Measurements from ENCODE around the gene CHMP1B. TPM values are rescaled to one million over a fixed set of nuclear protein-coding genes. Genes with fewer than 3 reads are reported as not detected.
"Not testable (repeated sequence)": the region's sequence is repeated elsewhere in the genome, so short reads cannot be mapped to it uniquely, and the experiment has no call there.

CHMP1B gene
- total RNA-seq, 1 experiment from 2014 or later: 22.6 TPM

DNA sequence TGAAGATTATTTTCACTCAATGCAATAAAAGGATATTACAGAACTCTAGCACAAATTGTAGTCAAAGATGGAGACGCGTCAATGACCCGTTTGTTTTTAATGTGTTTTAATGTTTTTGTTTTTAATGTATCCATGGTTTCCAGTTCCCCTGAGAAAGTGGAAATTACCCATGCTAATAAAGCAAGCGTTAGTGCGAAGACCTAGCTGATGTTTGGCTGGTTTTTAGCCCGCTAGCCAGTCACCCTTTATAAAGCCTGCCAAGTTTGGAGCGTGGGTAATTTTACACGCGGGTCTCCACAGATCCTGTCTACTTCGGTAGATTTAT, 430 bp upstream of the CHMP1B start:
- H3K36me3 ChIP-seq (replicated peaks; ENCODE audit: control insufficient read depth, insufficient read depth, low read length): no peaks in the 10 kb centered on the region
- H3K27me3 ChIP-seq (ENCODE audit: control insufficient read depth, insufficient read depth, low read length): no peaks in the 10 kb centered on the region
- peak overlapping the region; percentile 91 for H3K4me3 ChIP-seq (ENCODE audit: insufficient read depth, low read depth, low read length)
- DNase-seq: no peak

DNA sequence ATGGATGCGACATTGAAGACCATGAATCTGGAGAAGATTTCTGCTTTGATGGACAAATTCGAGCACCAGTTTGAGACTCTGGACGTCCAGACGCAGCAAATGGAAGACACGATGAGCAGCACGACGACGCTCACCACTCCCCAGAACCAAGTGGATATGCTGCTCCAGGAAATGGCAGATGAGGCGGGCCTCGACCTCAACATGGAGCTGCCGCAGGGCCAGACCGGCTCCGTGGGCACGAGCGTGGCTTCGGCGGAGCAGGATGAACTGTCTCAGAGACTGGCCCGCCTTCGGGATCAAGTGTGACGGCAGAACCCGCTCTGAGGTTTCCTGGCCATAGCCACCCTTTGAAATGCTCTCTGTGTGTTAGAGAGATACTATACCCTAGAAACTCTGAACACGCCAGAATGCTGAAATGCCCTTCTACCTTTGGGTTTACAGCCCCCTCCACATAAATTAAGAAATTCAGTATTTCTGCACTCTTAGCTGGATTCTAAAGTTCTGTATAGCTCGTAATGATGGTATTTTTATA, 659 bp downstream of the CHMP1B start:
- H3K36me3 ChIP-seq (replicated peaks; ENCODE audit: control insufficient read depth, insufficient read depth, low read length): no peaks in the 10 kb centered on the region
- DNase-seq: no peak
- H3K4me3 ChIP-seq (ENCODE audit: insufficient read depth, low read depth, low read length): peak overlapping the region; percentile 91
- H3K27me3 ChIP-seq (ENCODE audit: control insufficient read depth, insufficient read depth, low read length): no peaks in the 10 kb centered on the region

DNA sequence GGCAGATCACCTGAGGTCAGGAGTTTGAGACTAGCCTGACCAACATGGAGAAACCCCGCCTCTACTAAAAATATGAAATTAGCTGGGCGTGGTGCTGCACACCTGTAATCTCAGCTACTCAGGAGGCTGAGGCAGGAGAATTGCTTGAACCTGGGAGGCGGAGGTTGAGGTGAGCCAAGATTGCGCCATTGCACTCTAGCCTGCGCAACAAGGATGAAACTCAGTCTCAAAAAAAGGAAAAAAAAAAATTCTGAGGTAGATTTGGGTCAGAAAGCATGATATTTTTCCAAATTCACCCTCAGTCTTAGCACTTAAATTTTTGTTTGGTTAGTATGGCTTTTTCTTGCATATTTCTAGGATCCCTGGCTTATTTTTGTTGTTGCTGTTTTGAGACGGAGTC, 3.3 kb downstream of the CHMP1B start:
- DNase-seq; H3K27me3 ChIP-seq (ENCODE audit: control insufficient read depth, insufficient read depth, low read length); H3K4me3 ChIP-seq (ENCODE audit: insufficient read depth, low read depth, low read length); H3K36me3 ChIP-seq (replicated peaks; ENCODE audit: control insufficient read depth, insufficient read depth, low read length): not testable (repeated sequence)

DNA sequence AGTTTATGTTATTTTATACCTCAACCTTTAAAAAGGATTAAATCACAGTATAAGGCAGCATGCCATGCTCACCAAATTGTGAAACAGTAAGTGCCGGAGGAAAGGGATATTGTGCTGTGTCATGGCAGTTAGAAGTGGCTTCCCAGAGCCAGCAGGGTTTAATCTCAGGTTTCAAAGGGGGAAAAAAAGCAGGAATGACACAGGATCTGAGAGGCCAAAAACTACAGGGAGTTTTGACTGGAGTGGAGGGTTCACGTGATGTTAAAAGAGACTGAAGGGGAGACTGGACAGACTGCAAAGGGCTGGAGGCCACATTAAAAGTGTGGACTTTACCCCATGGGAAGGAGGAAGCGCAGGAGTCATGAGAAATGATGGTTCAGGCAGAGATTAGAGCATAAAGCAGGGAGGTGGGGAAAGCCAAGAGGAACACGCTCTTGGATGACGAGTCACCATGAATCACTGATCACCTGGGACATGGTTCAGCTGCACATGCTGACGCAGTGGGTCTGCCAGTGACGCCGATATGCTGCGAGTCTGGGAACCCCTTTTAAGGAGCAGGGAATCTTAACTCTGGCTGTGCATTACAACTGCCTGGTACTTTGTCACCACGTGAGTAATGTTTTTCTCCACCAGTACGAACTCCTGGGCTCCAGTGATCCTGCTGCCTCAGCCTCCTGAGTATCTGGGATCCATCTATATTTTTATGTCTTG, 6.1 kb downstream of the CHMP1B start:
- H3K36me3 ChIP-seq (replicated peaks; ENCODE audit: control insufficient read depth, insufficient read depth, low read length): no peaks in the 10 kb centered on the region
- no peaks in the 10 kb centered on the region for H3K27me3 ChIP-seq (ENCODE audit: control insufficient read depth, insufficient read depth, low read length)
- H3K4me3 ChIP-seq (ENCODE audit: insufficient read depth, low read depth, low read length): no peak overlapping the region
- DNase-seq: peak; percentile 75

DNA sequence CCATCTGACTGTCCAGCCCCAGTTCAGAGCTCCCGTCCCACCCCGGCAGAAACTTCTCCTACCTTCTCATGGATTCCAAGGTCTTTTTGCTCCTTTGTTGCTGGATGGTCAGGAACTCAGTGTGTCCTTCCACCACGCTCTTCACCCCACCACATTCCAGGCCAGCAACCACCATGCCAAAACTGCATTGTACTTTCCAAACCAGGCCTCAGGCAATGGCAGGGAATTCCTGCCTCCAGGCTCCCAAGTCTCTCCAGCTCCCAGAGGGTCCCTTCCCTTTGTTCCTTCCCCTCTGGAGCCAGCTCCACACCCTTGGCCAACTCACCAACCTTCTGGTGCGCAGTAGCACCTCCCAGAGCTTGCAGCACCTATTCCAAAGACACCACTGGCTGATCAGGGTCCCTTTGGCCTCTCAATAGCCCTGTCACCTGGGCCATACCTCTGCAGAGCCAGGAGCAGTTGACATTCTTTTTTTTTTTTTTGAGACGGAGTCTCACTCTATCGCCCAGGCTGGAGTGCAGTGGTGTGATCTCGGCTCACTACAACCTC, 8.1 kb downstream of the CHMP1B start:
- Histone ChIP-seq H3K36me3 (replicated peaks; ENCODE audit: control insufficient read depth, insufficient read depth, low read length) (no peaks in the 10 kb centered on the region), H3K27me3 (ENCODE audit: control insufficient read depth, insufficient read depth, low read length) (no peaks in the 10 kb centered on the region), H3K4me3 (ENCODE audit: insufficient read depth, low read depth, low read length) (no peak overlapping the region)
- DNase-seq: no peak

DNA sequence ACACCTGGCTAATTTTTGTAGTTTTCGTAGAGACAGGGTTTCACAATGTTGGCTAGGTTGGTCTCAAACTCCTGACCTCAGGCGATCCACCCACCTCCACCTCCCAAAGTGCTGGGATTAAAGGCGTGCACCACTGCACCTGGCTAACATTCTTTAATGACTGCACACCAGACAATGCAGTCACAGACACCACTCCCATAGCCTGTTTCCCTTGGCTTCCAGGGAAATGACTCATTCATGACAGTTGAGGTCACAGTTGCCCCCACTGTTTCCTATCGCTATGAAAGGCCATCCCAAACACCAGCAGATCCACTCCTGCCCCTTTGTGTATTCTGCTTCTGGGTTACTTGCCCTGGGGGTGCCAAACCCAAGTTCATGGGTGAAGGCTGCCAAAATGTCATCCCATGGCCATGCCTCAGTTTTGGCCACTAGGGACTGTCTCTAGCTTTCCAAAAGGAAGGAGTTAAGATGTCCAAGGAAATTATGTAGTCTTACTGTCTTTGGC, 8.7 kb downstream of the CHMP1B start:
- Histone ChIP-seq H3K4me3 (ENCODE audit: insufficient read depth, low read depth, low read length) (no peak overlapping the region), H3K36me3 (replicated peaks; ENCODE audit: control insufficient read depth, insufficient read depth, low read length) (no peaks in the 10 kb centered on the region), H3K27me3 (ENCODE audit: control insufficient read depth, insufficient read depth, low read length) (no peaks in the 10 kb centered on the region)
- no peak for DNase-seq

DNA sequence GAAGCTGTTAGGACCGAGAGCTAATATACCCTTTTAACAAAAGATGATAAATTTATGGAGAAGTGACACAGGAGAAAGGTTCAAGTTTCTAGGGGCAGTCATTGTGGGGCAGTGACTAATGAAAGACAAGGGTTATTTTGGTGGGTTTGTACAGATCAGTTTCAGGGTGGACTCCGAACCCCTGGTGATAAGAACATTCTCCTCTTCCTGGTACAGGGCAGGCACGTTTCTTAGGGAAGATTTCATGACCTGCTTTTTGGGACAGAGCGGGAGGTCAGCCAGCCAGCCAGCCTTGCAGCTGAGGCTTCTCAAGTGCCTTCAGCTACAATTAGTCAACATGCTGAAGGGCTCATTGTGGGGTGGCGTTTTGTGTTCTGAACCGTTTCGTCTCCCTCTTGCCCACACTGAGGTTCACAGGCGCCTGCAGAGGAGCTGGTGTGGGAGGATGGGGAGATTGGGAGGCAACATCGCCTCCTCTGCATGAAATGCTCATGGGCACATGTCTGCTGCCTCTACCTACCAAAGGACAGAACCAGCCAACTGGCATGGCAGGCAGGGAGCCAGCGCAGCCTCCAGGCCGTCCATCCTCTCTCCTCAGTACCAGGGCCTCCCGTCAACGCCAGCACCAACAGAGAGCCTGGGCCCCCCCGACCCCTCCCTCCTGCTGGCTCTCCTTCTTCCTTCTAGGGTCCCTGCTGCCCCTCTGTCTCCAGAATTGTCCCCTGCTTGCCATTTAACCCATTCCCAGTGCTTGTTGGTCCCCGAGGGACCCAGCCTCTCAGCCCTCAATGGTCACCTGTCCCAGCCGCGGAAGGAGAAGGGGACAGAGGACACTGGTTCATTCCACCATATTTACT, 9.6 kb downstream of the CHMP1B start:
- DNase-seq: no peak
- Histone ChIP-seq H3K36me3 (replicated peaks; ENCODE audit: control insufficient read depth, insufficient read depth, low read length) (no peaks in the 10 kb centered on the region), H3K27me3 (ENCODE audit: control insufficient read depth, insufficient read depth, low read length) (no peaks in the 10 kb centered on the region), H3K4me3 (ENCODE audit: insufficient read depth, low read depth, low read length) (no peak overlapping the region)

DNA sequence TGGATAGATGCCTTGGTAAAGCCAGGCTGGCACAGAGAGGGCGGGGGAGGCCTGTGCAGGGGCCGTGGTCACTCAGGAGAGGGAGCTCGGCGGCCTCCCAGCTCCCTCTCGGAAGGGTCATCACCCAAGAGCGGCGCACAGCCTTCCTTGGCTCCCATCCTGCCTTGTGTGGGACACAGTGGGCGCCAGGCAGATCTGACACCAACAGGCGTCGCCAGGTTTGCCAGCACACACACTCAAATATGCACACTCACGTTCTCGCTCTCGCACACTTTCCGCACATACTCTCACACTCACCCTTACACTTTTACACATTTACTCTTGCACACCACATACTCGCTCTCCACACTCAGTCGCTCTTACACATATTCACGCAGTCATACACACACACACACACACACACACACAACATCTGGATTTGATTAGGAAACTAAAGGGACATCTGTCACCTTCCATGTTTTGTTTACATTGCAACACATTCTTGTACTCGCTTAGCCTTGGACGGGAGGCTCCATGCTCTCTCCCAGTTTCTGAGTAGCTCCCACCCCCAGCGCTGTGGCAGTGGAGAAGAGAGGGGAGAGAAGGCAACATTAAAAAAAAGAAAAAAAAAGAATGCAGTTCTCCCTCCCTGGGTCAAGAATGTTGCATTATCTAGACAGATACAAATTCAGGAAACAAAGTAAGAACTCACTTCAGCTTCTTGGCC, 10.5 kb downstream of the CHMP1B start:
- DNase-seq: no peak
- Histone ChIP-seq H3K27me3 (ENCODE audit: control insufficient read depth, insufficient read depth, low read length) (no peaks in the 10 kb centered on the region), H3K36me3 (replicated peaks; ENCODE audit: control insufficient read depth, insufficient read depth, low read length) (no peaks in the 10 kb centered on the region), H3K4me3 (ENCODE audit: insufficient read depth, low read depth, low read length) (no peak overlapping the region)

DNA sequence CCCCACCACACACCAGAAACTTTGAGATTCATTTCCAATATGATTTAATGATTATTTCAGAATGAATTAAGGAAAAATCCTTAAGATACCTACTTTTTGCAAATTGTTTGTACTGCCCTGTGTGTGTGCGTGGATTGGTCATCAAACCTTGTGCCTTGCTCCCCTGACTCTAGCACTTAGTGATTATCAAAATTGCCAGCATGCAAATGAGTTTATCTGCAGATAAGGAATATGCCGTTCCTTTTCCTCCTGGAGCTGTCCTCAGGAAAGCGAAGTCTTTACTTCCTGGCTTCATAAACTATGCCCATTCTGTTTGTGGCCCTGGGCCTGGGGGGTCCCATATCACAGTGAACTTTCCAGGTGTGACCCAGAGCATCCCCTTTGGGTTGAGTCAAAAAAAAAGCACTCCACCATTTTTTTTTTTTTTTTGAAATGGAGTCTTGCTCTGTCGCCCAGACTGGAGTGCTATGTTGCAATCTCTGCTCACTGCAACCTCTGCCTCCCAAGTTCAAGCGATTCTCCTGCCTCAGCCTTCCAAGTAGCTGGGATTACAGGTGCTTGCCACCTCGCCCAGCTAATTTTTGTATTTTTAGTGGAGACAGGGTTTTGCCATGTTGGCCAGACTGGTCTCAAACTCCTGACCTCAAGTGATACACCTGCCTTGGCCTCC, 11.4 kb downstream of the CHMP1B start:
- no peak for DNase-seq
- H3K4me3 ChIP-seq (ENCODE audit: insufficient read depth, low read depth, low read length): no peak overlapping the region
- H3K27me3 ChIP-seq (ENCODE audit: control insufficient read depth, insufficient read depth, low read length): no peaks in the 10 kb centered on the region
- no peaks in the 10 kb centered on the region for H3K36me3 ChIP-seq (replicated peaks; ENCODE audit: control insufficient read depth, insufficient read depth, low read length)

DNA sequence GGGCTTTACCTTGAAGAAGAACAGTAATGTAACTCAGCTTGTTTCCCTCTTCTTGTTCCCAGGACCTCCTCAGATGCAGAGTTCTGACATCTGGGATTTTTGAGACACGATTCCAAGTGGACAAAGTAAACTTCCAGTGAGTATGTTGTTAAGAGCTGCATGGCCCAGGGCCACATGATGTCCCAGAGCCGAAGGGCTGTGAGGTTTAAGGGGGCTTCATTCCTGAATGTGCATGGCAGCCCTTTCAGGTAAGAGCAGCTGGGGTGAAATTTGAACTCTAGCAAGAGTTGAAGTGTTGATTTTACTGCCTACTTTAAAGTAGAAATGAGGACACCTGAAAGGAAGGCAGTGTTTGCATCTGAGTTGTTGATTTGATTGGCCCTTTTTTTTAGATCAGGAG, 13.3 kb downstream of the CHMP1B start:
- no peaks in the 10 kb centered on the region for H3K27me3 ChIP-seq (ENCODE audit: control insufficient read depth, insufficient read depth, low read length)
- no peak overlapping the region for H3K4me3 ChIP-seq (ENCODE audit: insufficient read depth, low read depth, low read length)
- no peak for DNase-seq
- H3K36me3 ChIP-seq (replicated peaks; ENCODE audit: control insufficient read depth, insufficient read depth, low read length): no peaks in the 10 kb centered on the region

DNA sequence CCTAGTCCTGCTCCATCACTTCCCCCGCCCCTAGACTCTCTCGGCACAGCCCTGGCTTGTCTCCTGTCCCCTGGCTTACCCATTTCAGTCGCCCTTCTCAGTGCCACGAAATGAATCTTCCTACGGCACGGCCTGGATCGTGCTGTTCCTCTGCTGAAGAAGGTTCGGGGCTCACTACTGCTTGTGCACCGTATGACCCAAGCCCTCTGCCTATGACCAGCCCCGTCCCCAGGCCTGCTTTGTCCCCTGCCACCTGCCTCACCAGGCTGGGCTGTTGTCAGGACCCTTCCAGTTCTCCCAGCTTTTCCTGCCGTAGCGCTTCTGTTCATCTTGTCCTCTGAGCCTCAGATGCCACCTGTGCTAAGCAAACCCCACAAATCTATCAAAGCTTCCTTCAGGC, 13.9 kb downstream of the CHMP1B start:
- no peak for DNase-seq
- no peaks in the 10 kb centered on the region for H3K27me3 ChIP-seq (ENCODE audit: control insufficient read depth, insufficient read depth, low read length)
- no peaks in the 10 kb centered on the region for H3K36me3 ChIP-seq (replicated peaks; ENCODE audit: control insufficient read depth, insufficient read depth, low read length)
- H3K4me3 ChIP-seq (ENCODE audit: insufficient read depth, low read depth, low read length): no peak overlapping the region

DNA sequence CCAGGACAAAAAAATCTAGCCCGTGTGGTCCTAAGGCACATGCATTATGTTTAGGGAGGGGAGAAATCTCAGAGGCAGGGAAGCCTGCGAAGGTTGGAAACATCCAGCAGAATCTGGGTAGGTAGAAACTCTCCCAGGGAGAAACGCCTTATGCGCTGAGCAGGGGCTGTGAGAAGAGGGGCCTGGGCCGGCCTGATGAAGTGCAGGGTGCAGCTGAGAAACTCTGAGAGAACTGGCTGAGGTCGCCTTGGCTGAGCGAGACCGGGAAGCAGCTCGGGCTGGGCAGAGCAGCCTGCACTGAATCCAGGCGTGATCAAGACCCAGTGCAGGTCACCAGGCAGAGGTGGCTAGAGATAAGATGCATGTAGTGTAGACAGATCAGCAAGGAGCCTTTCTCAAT, 15.1 kb downstream of the CHMP1B start:
- DNase-seq: no peak
- no peaks in the 10 kb centered on the region for H3K36me3 ChIP-seq (replicated peaks; ENCODE audit: control insufficient read depth, insufficient read depth, low read length)
- H3K4me3 ChIP-seq (ENCODE audit: insufficient read depth, low read depth, low read length): no peak overlapping the region
- H3K27me3 ChIP-seq (ENCODE audit: control insufficient read depth, insufficient read depth, low read length): no peaks in the 10 kb centered on the region

DNA sequence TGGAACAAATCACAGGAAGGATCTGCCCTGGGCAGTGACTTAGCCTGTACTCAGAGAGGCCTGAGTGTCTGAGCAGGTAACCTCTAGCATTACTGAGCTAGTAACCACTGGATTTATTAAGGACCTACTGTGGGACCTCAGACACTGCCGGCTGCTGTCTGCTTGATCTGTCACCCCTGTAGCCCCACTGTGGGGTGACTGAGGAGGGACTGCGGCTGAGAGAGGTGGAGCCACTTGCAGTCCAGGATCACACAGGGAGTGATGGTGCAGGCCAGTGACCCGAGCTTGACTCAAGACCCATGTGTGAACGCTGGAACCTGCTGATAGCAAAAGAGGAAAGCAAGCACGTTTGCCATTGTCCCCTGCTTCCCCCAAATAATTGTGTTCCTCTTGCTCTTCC, 15.6 kb downstream of the CHMP1B start:
- Histone ChIP-seq H3K27me3 (ENCODE audit: control insufficient read depth, insufficient read depth, low read length) (no peaks in the 10 kb centered on the region), H3K4me3 (ENCODE audit: insufficient read depth, low read depth, low read length) (no peak overlapping the region), H3K36me3 (replicated peaks; ENCODE audit: control insufficient read depth, insufficient read depth, low read length) (no peaks in the 10 kb centered on the region)
- no peak for DNase-seq

DNA sequence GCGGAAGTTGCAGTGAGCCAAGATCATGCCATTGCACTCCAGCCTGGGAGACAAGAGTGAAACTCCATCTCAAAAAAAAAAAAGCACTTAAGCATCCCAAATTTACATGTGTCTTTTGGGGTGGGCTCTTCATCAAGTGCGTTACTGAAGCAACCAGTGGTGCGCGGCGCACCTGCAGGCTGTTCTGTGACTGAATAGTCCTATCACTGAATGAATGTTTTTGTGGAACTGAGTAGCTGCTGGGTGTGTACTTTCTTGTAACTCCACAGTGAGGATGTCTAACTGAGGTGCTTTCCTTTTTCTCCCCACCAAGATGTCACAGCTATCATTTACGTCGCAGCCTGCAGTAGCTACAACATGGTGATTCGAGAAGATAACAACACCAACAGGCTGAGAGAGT, 17.0 kb downstream of the CHMP1B start:
- Histone ChIP-seq H3K27me3 (ENCODE audit: control insufficient read depth, insufficient read depth, low read length) (no peaks in the 10 kb centered on the region), H3K36me3 (replicated peaks; ENCODE audit: control insufficient read depth, insufficient read depth, low read length) (no peaks in the 10 kb centered on the region; the same call in 1 of the 2 replicates), H3K4me3 (ENCODE audit: insufficient read depth, low read depth, low read length) (no peak overlapping the region)
- no peak for DNase-seq

All from H7 (cell line).